GM19397 (cell line): Measurements from ENCODE around the gene GPR37.

ENCODE experiments used
- ATAC-seq: cut with Tn5 transposase; IDR thresholded peaks from one replicate; pipeline ENCODE4 v1.9.1; 2021; ENCODE audit warnings: mild to moderate bottlenecking, moderate library complexity; ENCODE audit not compliant: unreplicated experiment

The GPR37 gene

GRCh38 chr7:124765401-124766352 lies at the start of gene GPR37:
Gene GPR37, minus strand, starts transcription at chr7:124765792. Its CDS starts 816 bp downstream, at chr7:124764976.
- peak; percentile 62 for ATAC-seq

GRCh38 chr7:124813994-124814798 lies 48.6 kb upstream of the GPR37 start:
- ATAC-seq = no peak

GRCh38 chr7:124812764-124813163 lies 47.2 kb upstream of the GPR37 start:
- ATAC-seq = no peak

GRCh38 chr7:124811341-124811740 lies 45.7 kb upstream of the GPR37 start:
- no peak for ATAC-seq

GRCh38 chr7:124810605-124811004 lies 45.0 kb upstream of the GPR37 start:
- ATAC-seq = no peak

GRCh38 chr7:124808206-124808605 lies 42.6 kb upstream of the GPR37 start:
- no peak for ATAC-seq

GRCh38 chr7:124801330-124801895 lies 35.8 kb upstream of the GPR37 start:
- no peak for ATAC-seq

- no peak for ATAC-seq
These were observed 34.8 kb upstream of the GPR37 start for GRCh38 chr7:124800386-124800785.

- no peak for ATAC-seq
These were observed 33.9 kb upstream of the GPR37 start for GRCh38 chr7:124799448-124799847.

GRCh38 chr7:124796771-124797170 lies 31.2 kb upstream of the GPR37 start:
- no peak for ATAC-seq

GRCh38 chr7:124792696-124793095 lies 27.1 kb upstream of the GPR37 start:
- ATAC-seq = no peak

GRCh38 chr7:124792002-124792401 lies 26.4 kb upstream of the GPR37 start:
- ATAC-seq = no peak

- no peak for ATAC-seq
These were observed 25.8 kb upstream of the GPR37 start for GRCh38 chr7:124791426-124791825.

- ATAC-seq = no peak
These were observed 25.1 kb upstream of the GPR37 start for GRCh38 chr7:124790645-124791044.

GRCh38 chr7:124785994-124786393 lies 20.4 kb upstream of the GPR37 start:
- no peak for ATAC-seq

- no peak for ATAC-seq
These were observed 19.6 kb upstream of the GPR37 start for GRCh38 chr7:124784879-124785818.

GRCh38 chr7:124783271-124783670 lies 17.7 kb upstream of the GPR37 start:
- ATAC-seq = no peak

GRCh38 chr7:124781907-124782734 lies 16.5 kb upstream of the GPR37 start:
- no peak for ATAC-seq

- no peak for ATAC-seq
These were observed 15.8 kb upstream of the GPR37 start for GRCh38 chr7:124781418-124781817.
